Muscle layer of duodenum (tissue), 2 donors: ENCODE measurements around the gene SGCD.

ENCODE experiments used
- H3K27ac ChIP-seq: one replicate; pipeline ENCODE4 v1.7.0; 2013; ENCODE audit warnings: mild to moderate bottlenecking, low read length
- H3K27me3 ChIP-seq: one replicate; pipeline ENCODE4 v1.7.0; 2013; ENCODE audit warnings: low read depth, mild to moderate bottlenecking, control low read depth, low read length
- H3K36me3 ChIP-seq, 2 donors: one replicate each; pipeline ENCODE4 v1.7.0; 2013; ENCODE audit warnings: low read length in 2 of 2, control low read depth in 1 of 2, mild to moderate bottlenecking in 1 of 2; ENCODE audit not compliant: insufficient read depth in 2 of 2, control insufficient read depth in 1 of 2
- H3K4me1 ChIP-seq, 2 donors: one replicate each; pipeline ENCODE4 v1.7.0; 2013; ENCODE audit warnings: low read length in 2 of 2, mild to moderate bottlenecking in 2 of 2, control low read depth in 1 of 2, moderate library complexity in 1 of 2; ENCODE audit not compliant: insufficient read depth in 2 of 2, control insufficient read depth in 1 of 2
- H3K4me3 ChIP-seq, 2 donors: one replicate each; pipeline ENCODE4 v1.7.0; 2013; ENCODE audit warnings: low read length in 2 of 2, low read depth in 1 of 2, mild to moderate bottlenecking in 1 of 2
- H3K9me3 ChIP-seq, 2 donors: one replicate each; pipeline ENCODE4 v1.7.0; 2013; ENCODE audit warnings: low read length in 2 of 2, control low read depth in 1 of 2, mild to moderate bottlenecking in 1 of 2; ENCODE audit not compliant: control insufficient read depth in 1 of 2
- donor health status: healthy.

The SGCD gene

GRCh38 chr5:156361436-156362109 lies 34.6 kb downstream of the SGCD start:
- H3K27ac ChIP-seq: no peak overlapping the region
- H3K4me3 ChIP-seq: no peak overlapping the region
- peaks cover 0 to 6% of the 10 kb centered on the region in 2 donors for H3K36me3 ChIP-seq
- no peaks in the 10 kb centered on the region for H3K27me3 ChIP-seq
- no peaks in the 10 kb centered on the region for H3K9me3 ChIP-seq
- H3K4me1 ChIP-seq: no peaks in the 10 kb centered on the region

GRCh38 chr5:156363861-156364260 lies 36.9 kb downstream of the SGCD start:
- H3K9me3 ChIP-seq: no peaks in the 10 kb centered on the region

GRCh38 chr5:156366521-156366920 lies 39.6 kb downstream of the SGCD start:
- Histone ChIP-seq H3K4me3 (no peak overlapping the region), H3K27me3 (no peaks in the 10 kb centered on the region), H3K9me3 (no peaks in the 10 kb centered on the region), H3K27ac (no peak overlapping the region), H3K4me1 (peaks cover 3 to 4% of the 10 kb centered on the region in 2 donors), H3K36me3 (peaks cover 0 to 6% of the 10 kb centered on the region in 2 donors)

More at GRCh38 chr5:156363861-156364260, 36.9 kb downstream of the SGCD start:
- Histone ChIP-seq H3K27me3 (no peaks in the 10 kb centered on the region), H3K4me3 (no peak overlapping the region), H3K36me3 (peaks cover 0 to 6% of the 10 kb centered on the region in 2 donors), H3K27ac (no peak overlapping the region), H3K4me1 (no peaks in the 10 kb centered on the region)

- Histone ChIP-seq H3K27ac (no peak overlapping the region), H3K36me3 (peaks cover 0 to 6% of the 10 kb centered on the region in 2 donors), H3K4me3 (no peak overlapping the region), H3K4me1 (peaks cover 3 to 4% of the 10 kb centered on the region in 2 donors), H3K9me3 (no peaks in the 10 kb centered on the region), H3K27me3 (no peaks in the 10 kb centered on the region)
Observed at GRCh38 chr5:156367597-156367996, 40.6 kb downstream of the SGCD start.

GRCh38 chr5:156375895-156376495 lies 49.0 kb downstream of the SGCD start:
- Histone ChIP-seq H3K9me3 (no peaks in the 10 kb centered on the region), H3K36me3 (no peaks in the 10 kb centered on the region), H3K27ac (no peak overlapping the region), H3K4me1 (peaks cover 0 to 7% of the 10 kb centered on the region in 2 donors), H3K27me3 (no peaks in the 10 kb centered on the region), H3K4me3 (no peak overlapping the region)

- Histone ChIP-seq H3K4me3 (no peak overlapping the region), H3K27ac (no peak overlapping the region), H3K4me1 (peaks cover 0 to 12% of the 10 kb centered on the region in 2 donors), H3K36me3 (no peaks in the 10 kb centered on the region), H3K27me3 (no peaks in the 10 kb centered on the region), H3K9me3 (no peaks in the 10 kb centered on the region)
Observed at GRCh38 chr5:156376751-156377150, 49.8 kb downstream of the SGCD start.

GRCh38 chr5:156378159-156378558 lies 51.2 kb downstream of the SGCD start:
- Histone ChIP-seq H3K36me3 (no peaks in the 10 kb centered on the region), H3K27ac (no peak overlapping the region), H3K27me3 (no peaks in the 10 kb centered on the region), H3K4me3 (no peak overlapping the region), H3K4me1 (peaks cover 0 to 12% of the 10 kb centered on the region in 2 donors), H3K9me3 (no peaks in the 10 kb centered on the region)

- Histone ChIP-seq H3K4me3 (no peak overlapping the region), H3K27ac (no peak overlapping the region), H3K9me3 (no peaks in the 10 kb centered on the region), H3K27me3 (no peaks in the 10 kb centered on the region), H3K36me3 (no peaks in the 10 kb centered on the region), H3K4me1 (peaks cover 0 to 17% of the 10 kb centered on the region in 2 donors)
Observed at GRCh38 chr5:156379206-156379605, 52.2 kb downstream of the SGCD start.

- Histone ChIP-seq H3K4me1 (peaks cover 0 to 17% of the 10 kb centered on the region in 2 donors), H3K27me3 (no peaks in the 10 kb centered on the region)
Observed at GRCh38 chr5:156380848-156381247, 53.9 kb downstream of the SGCD start.

GRCh38 chr5:156383510-156384265 lies 56.7 kb downstream of the SGCD start:
- Histone ChIP-seq H3K4me3 (no peak overlapping the region), H3K9me3 (no peaks in the 10 kb centered on the region), H3K27ac (no peak overlapping the region), H3K4me1 (peaks cover 0 to 29% of the 10 kb centered on the region in 2 donors), H3K36me3 (no peaks in the 10 kb centered on the region), H3K27me3 (no peaks in the 10 kb centered on the region)

More at GRCh38 chr5:156380848-156381247, 53.9 kb downstream of the SGCD start:
- Histone ChIP-seq H3K36me3 (no peaks in the 10 kb centered on the region), H3K4me3 (no peak overlapping the region), H3K9me3 (no peaks in the 10 kb centered on the region), H3K27ac (no peak overlapping the region)

- H3K27ac ChIP-seq: no peak overlapping the region
- H3K36me3 ChIP-seq: no peaks in the 10 kb centered on the region
- no peaks in the 10 kb centered on the region for H3K9me3 ChIP-seq
- H3K4me1 ChIP-seq: peaks cover 0 to 28% of the 10 kb centered on the region in 2 donors
- no peak overlapping the region for H3K4me3 ChIP-seq
- no peaks in the 10 kb centered on the region for H3K27me3 ChIP-seq
Observed at GRCh38 chr5:156385416-156385815, 58.5 kb downstream of the SGCD start.
